ENCODE data around the gene ZNF683.

The ZNF683 gene

DNA sequence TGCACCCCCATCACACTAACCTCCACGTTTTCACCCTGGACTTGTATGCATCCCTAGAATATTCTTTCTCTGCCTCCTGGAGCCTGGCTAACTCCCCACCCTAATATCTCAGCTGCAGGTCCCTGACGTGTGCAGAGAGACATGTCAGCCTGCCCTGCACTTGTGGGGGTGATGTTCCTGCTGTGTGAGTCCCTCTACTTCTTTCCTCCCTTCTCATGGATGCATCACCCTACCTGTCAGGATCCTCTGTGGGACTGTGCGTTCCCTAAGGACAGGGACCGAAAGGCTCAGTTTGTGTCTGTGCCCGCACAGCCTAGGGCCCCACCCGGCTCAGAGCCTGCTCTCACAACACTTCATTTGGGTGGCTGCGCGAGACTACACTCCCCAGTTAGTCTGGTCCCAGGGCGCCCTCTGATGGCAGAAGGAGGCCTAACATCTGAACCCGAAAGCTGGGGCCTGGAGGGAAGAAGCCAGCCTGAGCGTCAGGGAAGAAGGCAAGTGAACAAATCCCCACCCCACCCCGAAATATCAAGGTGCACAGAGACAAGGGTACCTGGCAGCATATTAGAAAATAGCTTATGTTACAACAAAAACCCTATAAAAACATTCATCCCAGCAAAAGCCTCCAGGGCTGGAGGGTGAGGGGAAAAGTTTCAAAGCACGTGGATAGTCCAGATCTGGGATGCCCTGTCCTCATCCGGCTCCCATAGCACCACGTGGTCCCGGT lies 51.1 kb downstream of the ZNF683 start:
- peak; percentile 94 to 95 for DNase-seq
- Histone ChIP-seq H3K4me1 (peaks cover 0 to 6% (median 5%) of the 10 kb centered on the region in 4 donors), H3K27ac (no peak overlapping the region), H3K4me3 (no peak overlapping the region), H3K36me3 (no peaks in the 10 kb centered on the region), H3K27me3 (peaks cover 0 to 29% of the 10 kb centered on the region in 2 donors), H3K9me3 (no peaks in the 10 kb centered on the region)
- TF ChIP-seq, protein P1, sequence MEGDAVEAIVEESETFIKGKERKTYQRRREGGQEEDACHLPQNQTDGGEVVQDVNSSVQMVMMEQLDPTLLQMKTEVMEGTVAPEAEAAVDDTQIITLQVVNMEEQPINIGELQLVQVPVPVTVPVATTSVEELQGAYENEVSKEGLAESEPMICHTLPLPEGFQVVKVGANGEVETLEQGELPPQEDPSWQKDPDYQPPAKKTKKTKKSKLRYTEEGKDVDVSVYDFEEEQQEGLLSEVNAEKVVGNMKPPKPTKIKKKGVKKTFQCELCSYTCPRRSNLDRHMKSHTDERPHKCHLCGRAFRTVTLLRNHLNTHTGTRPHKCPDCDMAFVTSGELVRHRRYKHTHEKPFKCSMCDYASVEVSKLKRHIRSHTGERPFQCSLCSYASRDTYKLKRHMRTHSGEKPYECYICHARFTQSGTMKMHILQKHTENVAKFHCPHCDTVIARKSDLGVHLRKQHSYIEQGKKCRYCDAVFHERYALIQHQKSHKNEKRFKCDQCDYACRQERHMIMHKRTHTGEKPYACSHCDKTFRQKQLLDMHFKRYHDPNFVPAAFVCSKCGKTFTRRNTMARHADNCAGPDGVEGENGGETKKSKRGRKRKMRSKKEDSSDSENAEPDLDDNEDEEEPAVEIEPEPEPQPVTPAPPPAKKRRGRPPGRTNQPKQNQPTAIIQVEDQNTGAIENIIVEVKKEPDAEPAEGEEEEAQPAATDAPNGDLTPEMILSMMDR (IDR thresholded peaks at IDR 0.05): peak; percentile 88 to 95
- intact Hi-C loops (cut with DNase I; ENCODE audit: low total_unique reads): loop anchor here (2.0 to 10.0 kb wide), 2 partner anchors 47 to 217 kb away; no protein-coding TSS in a partner anchor

DNA sequence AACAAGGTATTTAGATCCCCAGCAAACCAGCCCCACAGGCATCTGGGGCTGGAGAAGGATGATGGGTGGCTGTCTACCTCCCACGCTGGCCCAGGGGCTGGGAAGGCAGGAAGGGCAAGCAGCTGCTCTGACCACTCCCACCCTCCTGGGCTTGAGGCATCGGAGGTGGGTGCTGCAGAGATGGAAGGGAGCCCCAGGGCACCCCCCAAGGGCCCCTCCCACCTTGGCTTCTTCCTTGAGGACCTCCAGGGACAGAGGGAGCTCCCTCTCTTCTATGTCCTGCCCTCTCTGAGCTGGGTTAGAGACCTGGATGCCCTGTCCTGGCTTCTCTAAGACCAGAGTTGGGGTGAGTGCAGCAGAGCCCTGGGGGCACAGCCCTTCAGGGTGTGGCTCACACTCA lies 51.7 kb downstream of the ZNF683 start:
- TF ChIP-seq, protein P1 (IDR thresholded peaks at IDR 0.05): no peak
- Histone ChIP-seq H3K36me3 (no peaks in the 10 kb centered on the region), H3K27ac (no peak overlapping the region), H3K4me1 (peaks cover 0 to 6% (median 5%) of the 10 kb centered on the region in 4 donors), H3K27me3 (peaks cover 0 to 29% of the 10 kb centered on the region in 2 donors), H3K4me3 (no peak overlapping the region), H3K9me3 (no peaks in the 10 kb centered on the region)
- intact Hi-C loops (cut with DNase I; ENCODE audit: low total_unique reads): loop anchor here (10.0 kb wide), 1 partner anchor 216 kb away; no protein-coding TSS in a partner anchor
- no peak for DNase-seq

DNA sequence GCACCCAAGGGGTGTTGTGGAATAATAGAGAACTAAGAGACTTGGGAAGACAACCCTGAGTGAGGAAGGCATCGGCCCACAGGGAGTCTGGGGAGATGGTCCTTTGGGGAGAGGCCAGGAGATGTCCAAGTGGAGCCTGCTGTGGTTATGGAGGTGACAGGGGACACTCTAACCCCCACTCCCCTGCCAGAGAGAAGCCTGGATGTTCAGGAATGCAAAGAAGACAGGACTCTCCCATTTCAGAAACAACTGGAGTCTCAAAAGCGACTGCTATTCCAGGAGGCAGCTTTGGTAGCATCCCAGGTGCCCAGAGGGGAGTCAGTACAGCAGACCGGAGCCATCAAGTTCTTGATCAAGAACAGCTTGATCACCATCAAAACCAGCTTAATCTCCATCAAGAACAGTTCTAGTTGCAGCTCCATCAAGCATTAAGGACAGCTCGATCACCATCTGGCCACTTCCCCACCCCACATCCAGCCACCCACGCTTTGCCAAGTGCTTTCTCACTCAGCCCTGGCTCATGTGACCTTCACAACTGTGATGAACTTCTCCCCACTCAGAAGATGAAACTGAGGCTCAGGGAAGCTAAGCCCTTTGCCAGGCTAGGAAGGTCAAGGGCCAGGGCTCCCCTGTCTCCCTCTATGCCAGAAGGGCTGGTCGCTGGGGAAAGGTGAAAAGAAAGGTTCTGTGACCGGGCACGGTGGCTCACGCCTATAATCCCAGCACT lies 54.0 kb downstream of the ZNF683 start:
- peak in 1 of 2 donors; percentile 39 for DNase-seq
- H3K36me3 ChIP-seq: no peaks in the 10 kb centered on the region
- peaks cover 0 to 14% of the 10 kb centered on the region in 2 donors for H3K27me3 ChIP-seq
- H3K9me3 ChIP-seq: no peaks in the 10 kb centered on the region
- H3K4me1 ChIP-seq: peaks cover 0 to 6% (median 5%) of the 10 kb centered on the region in 4 donors
- no peak overlapping the region for H3K27ac ChIP-seq
- H3K4me3 ChIP-seq: no peak overlapping the region
- TF ChIP-seq, protein P1 (IDR thresholded peaks at IDR 0.05): no peak
- intact Hi-C loops (cut with DNase I; ENCODE audit: low total_unique reads): no loop called here

DNA sequence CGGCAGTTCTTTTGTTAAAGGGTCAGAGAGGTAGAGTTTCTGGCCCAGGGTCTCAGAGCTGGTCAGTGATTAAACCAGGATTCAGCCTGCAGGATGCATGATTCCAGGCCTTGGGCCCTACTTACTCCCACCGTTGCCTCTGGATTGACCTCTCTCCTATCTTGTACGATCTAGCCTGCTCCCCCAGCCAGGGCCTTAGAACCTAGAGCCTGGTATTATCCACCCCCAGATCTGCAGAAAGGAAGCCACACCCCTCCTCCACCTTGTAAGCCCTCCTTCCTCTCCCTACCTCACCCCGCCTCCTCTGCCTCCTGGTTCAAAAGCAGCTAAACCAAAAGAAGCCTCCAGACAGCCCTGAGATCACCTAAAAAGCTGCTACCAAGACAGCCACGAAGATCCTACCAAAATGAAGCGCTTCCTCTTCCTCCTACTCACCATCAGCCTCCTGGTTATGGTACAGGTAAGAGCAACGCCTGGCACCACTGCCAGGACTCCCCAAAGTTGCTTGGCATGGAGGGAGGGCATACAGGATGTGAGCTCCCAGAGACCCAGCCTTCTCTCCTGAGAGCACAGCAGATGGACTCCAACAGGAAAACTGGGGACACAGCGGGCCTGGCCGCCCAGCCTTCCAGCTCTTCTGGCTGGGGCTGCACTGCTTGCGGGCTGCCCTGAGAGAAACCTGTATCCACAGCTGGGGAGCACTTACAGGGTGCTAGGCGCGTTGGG lies 54.8 kb downstream of the ZNF683 start, which contains the start of gene CD52:
CD52 (plus strand) TSS at position 347 of the 726 bp plus-strand sequence; CDS start at position 407, 60 bp downstream.
- H3K4me1 ChIP-seq: peaks cover 0 to 6% (median 5%) of the 10 kb centered on the region in 4 donors
- H3K9me3 ChIP-seq: no peaks in the 10 kb centered on the region
- no peak within 1 kb of the TSS for H3K27ac ChIP-seq
- TF ChIP-seq, protein P1 (IDR thresholded peaks at IDR 0.05): no peak
- intact Hi-C loops (cut with DNase I; ENCODE audit: low total_unique reads): no loop called here
- DNase-seq: no peak
- peaks cover 0 to 13% of the 10 kb centered on the region in 2 donors for H3K27me3 ChIP-seq
- H3K4me3 ChIP-seq: no peak within 1 kb of the TSS
- H3K36me3 ChIP-seq: no peaks in the 10 kb centered on the region

DNA sequence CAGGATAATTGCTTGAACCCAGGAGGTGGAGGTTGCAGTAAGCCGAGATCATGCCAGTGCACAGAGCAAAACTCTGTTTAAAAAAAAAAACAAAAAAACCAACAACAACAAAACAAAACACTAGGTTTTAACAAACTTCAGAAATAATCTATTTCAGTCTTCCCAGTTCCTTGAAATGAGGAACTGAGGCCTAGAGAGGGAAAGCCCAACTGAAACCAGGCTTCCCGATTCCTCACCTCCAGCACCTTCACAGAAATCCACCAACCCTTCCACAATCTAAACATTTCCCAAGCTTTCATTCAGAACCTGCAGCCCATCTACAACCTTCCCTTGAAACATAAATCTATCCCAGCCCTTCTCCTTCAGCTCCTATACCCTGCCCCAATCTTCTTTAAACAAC lies 55.4 kb downstream of the ZNF683 start:
- intact Hi-C loops (cut with DNase I; ENCODE audit: low total_unique reads): no loop called here
- no peaks in the 10 kb centered on the region for H3K9me3 ChIP-seq
- no peak overlapping the region for H3K27ac ChIP-seq
- no peak overlapping the region for H3K4me3 ChIP-seq
- H3K27me3 ChIP-seq: peaks cover 0 to 13% of the 10 kb centered on the region in 2 donors
- H3K36me3 ChIP-seq: no peaks in the 10 kb centered on the region
- DNase-seq: no peak
- H3K4me1 ChIP-seq: peaks cover 0 to 6% (median 5%) of the 10 kb centered on the region in 4 donors
- TF ChIP-seq, protein P1 (IDR thresholded peaks at IDR 0.05): no peak
